ENCODE data around the gene C4BPA. TPM values are rescaled to one million over a fixed set of nuclear protein-coding genes. Genes with fewer than 3 reads are reported as not detected.

C4BPA gene
- total and polyA plus RNA-seq, 2 of the 8 experiments (the other 6 are each of a cell fraction or from before 2014, with no cell fraction given), result not detected

DNA sequence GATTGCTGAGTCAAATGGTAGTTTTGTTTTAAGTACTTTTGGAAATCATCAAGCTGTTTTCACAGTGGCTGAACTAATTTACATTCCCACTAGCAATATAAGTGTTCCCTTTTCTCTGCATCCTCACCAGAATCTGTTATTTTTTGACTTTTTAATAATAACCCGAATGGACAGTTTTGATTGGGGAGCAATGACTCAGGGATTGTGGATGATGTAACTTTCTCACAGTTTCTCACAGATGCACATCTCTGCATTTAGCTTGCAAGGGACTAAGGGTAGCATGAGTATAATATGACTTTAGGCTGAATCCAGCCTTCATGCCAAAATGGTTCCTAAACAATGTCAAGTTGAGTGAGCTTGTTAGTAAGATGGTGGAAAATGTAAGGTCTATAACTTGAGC lies 90.2 kb downstream of the C4BPA start:
- Histone ChIP-seq H2BK120ac (replicated peaks; ENCODE audit: low read depth, low read length) (no peak overlapping the region), H2AK5ac (ENCODE audit: low read depth, low read length) (no peak overlapping the region), H4K20me1 (replicated peaks in 1 of 2; ENCODE audit: control insufficient read depth in 1 of 2, insufficient read depth in 2 of 2, low read length in 2 of 2) (no peaks in the 10 kb centered on the region), H2BK5ac (ENCODE audit: low read depth, low read length) (no peak overlapping the region), H4K8ac (ENCODE audit: extremely low read depth, insufficient read depth, low read length) (no peak overlapping the region), H2BK15ac (ENCODE audit: low read length) (no peak overlapping the region), H4K91ac (replicated peaks; ENCODE audit: insufficient read length, low read length) (no peak overlapping the region), H3K27me3 (replicated peaks in 1 of 4; ENCODE audit: control insufficient read depth in 3 of 4, extremely low read depth in 1 of 4, insufficient read depth in 3 of 4, low read length in 3 of 4) (no peaks in the 10 kb centered on the region), H3K9me3 (ENCODE audit: insufficient read depth in 2 of 2, low read depth in 1 of 2, low read length in 1 of 2) (peaks cover 0 to 4% of the 10 kb centered on the region in 2 experiments; a peak in 1 of 4 replicates), H3K56ac (replicated peaks; ENCODE audit: insufficient read length, low read depth, low read length) (no peak overlapping the region), H3K79me1 (ENCODE audit: low read depth, low read length) (no peaks in the 10 kb centered on the region), H3K23ac (ENCODE audit: insufficient read length) (no peak overlapping the region), H4K5ac (ENCODE audit: insufficient read length, low read depth, low read length) (no peak overlapping the region), H3K23me2 (ENCODE audit: low read depth, low read length) (no peaks in the 10 kb centered on the region; the same call in 1 of the 2 replicates), H3K18ac (ENCODE audit: extremely low read depth, low read length) (no peak overlapping the region), H3K27ac (ENCODE audit: low read depth, low read length) (no peak overlapping the region), H3K36me3 (ENCODE audit: control insufficient read depth in 2 of 4, insufficient read depth in 4 of 4, low read length in 3 of 4) (no peaks in the 10 kb centered on the region), H2BK12ac (ENCODE audit: low read depth, low read length) (no peak overlapping the region), H3K4me1 (replicated peaks in 1 of 4; ENCODE audit: control insufficient read depth in 3 of 4, insufficient read depth in 4 of 4, low read length in 3 of 4) (no peaks in the 10 kb centered on the region), H3K79me2 (ENCODE audit: control insufficient read depth in 1 of 2, insufficient read depth in 2 of 2, low read length in 2 of 2) (no peaks in the 10 kb centered on the region), H3K4me2 (ENCODE audit: insufficient read depth in 1 of 2, low read depth in 2 of 2, low read length in 2 of 2) (no peak overlapping the region), H3K9ac (replicated peaks in 1 of 4; ENCODE audit: extremely low read depth in 1 of 4, low read depth in 3 of 4, low read length in 3 of 4) (no peak overlapping the region), H3K14ac (ENCODE audit: insufficient read length) (no peak overlapping the region), H2BK20ac (ENCODE audit: low read length) (no peak overlapping the region), H3K4ac (replicated peaks; ENCODE audit: insufficient read length, low read depth, low read length) (no peak overlapping the region), H2AFZ (ENCODE audit: low read length) (no peak overlapping the region), H3K4me3 (ENCODE audit: extremely low read depth in 1 of 4, insufficient read depth in 2 of 4, low read depth in 3 of 4, low read length in 4 of 4) (no peak overlapping the region)
- DNase-seq (ENCODE audit: low read depth in 1 of 2, low spot score in 2 of 2) (no peak), FAIRE-seq (no peak)
- POLR2A ChIA-PET (ENCODE audit: partially characterized antibody), result no interaction called here
- 84% methylated on average over 1 of the region's 1 CpG; no CpG with 5 or more reads in 1 of the 2 experiments for WGBS, 2 experiments (ENCODE audit: extremely low coverage in 1 of 2, insufficient coverage in 1 of 2, insufficient read length in 1 of 2, insufficient replicate concordance in 2 of 2, low coverage in 1 of 2, low lambda C conversion rate in 2 of 2, missing lambda C conversion rate in 1 of 2)
- CTCF ChIA-PET (ENCODE audit: partially characterized antibody), result interaction anchor here (1.1 kb wide), 1 partner anchor 26 kb away, joined by 3 read pairs; no protein-coding TSS in a partner anchor
- TF ChIP-seq, protein P1, sequence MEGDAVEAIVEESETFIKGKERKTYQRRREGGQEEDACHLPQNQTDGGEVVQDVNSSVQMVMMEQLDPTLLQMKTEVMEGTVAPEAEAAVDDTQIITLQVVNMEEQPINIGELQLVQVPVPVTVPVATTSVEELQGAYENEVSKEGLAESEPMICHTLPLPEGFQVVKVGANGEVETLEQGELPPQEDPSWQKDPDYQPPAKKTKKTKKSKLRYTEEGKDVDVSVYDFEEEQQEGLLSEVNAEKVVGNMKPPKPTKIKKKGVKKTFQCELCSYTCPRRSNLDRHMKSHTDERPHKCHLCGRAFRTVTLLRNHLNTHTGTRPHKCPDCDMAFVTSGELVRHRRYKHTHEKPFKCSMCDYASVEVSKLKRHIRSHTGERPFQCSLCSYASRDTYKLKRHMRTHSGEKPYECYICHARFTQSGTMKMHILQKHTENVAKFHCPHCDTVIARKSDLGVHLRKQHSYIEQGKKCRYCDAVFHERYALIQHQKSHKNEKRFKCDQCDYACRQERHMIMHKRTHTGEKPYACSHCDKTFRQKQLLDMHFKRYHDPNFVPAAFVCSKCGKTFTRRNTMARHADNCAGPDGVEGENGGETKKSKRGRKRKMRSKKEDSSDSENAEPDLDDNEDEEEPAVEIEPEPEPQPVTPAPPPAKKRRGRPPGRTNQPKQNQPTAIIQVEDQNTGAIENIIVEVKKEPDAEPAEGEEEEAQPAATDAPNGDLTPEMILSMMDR (IDR thresholded peaks at IDR 0.05; ENCODE audit: control extremely low read depth in 1 of 3, insufficient read depth in 1 of 3, low read depth in 1 of 3, low read length in 3 of 3), result no peak
- TF ChIP-seq CHD2 (IDR thresholded peaks at IDR 0.05; ENCODE audit: low read length) (no peak), GTF2F1 (IDR thresholded peaks at IDR 0.05; ENCODE audit: borderline replicate concordance, low read depth, low read length) (no peak), BRCA1 (IDR thresholded peaks at IDR 0.05; ENCODE audit: low read depth, low read length) (no peak), KDM1A (IDR thresholded peaks at IDR 0.05; ENCODE audit: borderline replicate concordance, low read length) (no peak), ASH2L (IDR thresholded peaks at IDR 0.05; ENCODE audit: low read length) (no peak), TAF7 (optimal IDR thresholded peaks at IDR 0.05; ENCODE audit: borderline replicate concordance, low read depth, low read length) (no peak), SP1 (IDR thresholded peaks at IDR 0.05; ENCODE audit: low read depth, low read length) (no peak), RFX5 (IDR thresholded peaks at IDR 0.05; ENCODE audit: borderline replicate concordance, low read depth, low read length) (no peak), BACH1 (IDR thresholded peaks at IDR 0.05; ENCODE audit: low read length) (no peak)
- TF ChIP-seq, protein P2, sequence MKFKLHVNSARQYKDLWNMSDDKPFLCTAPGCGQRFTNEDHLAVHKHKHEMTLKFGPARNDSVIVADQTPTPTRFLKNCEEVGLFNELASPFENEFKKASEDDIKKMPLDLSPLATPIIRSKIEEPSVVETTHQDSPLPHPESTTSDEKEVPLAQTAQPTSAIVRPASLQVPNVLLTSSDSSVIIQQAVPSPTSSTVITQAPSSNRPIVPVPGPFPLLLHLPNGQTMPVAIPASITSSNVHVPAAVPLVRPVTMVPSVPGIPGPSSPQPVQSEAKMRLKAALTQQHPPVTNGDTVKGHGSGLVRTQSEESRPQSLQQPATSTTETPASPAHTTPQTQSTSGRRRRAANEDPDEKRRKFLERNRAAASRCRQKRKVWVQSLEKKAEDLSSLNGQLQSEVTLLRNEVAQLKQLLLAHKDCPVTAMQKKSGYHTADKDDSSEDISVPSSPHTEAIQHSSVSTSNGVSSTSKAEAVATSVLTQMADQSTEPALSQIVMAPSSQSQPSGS (IDR thresholded peaks at IDR 0.05; ENCODE audit: low read length), result no peak
